GM19193 (cell line): Measurements from ENCODE around the gene PTPRT.

Experiments used
- POLR2A ChIP-seq: IDR thresholded peaks from 4 replicates; pipeline ENCODE4 v1.6.1; 2011; ENCODE audit not compliant: insufficient read depth, insufficient read length; ENCODE audit errors: extremely low read depth

Gene PTPRT

DNA sequence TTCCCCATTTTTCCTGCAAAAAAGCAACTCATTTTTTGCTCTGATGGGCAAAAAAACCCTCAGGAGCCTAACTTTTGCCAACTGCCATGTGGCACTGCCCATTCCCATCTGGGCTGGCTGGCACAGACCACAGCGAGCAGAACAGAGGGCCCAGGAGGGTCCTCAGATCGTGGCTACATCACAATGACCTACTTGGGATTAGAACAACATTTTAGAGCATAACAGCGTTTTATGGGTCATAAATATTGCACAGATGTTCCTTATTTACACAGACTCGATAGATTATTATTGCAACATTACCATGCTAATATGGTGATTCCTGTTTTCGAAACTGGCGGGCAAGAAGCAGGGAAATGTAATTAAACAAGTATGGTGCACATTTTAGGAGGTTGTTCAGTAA is 28.0 kb downstream of the PTPRT start:
- TF ChIP-seq POLR2A, result no peak

DNA sequence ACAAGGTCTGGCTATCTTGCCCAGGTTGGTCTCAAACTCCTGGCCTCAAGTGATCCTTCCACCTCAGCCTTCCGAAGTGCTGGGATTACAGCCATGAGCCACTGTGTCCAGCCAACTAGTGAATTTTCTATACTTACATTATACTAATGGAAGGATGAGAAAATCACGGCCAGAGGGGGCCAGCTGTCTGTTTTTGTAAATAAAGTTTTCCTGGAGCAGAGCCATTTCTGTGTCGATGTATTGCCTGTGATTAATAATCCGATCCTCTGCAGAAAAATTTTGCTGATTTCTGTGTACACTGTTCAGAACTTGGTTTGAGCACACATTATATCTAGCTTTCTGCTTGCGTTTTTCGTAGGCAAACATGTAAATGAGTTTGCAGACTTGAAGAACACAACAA is 28.8 kb downstream of the PTPRT start:
- TF ChIP-seq POLR2A, result no peak

- no peak for TF ChIP-seq POLR2A
These were observed 29.7 kb downstream of the PTPRT start for GRCh38 chr20:43159994-43160393.

GRCh38 chr20:43155366-43156100 is 34.2 kb downstream of the PTPRT start:
- TF ChIP-seq POLR2A, result no peak

GRCh38 chr20:43151901-43152300 is 37.8 kb downstream of the PTPRT start:
- no peak for TF ChIP-seq POLR2A

GRCh38 chr20:43151256-43151655 is 38.5 kb downstream of the PTPRT start:
- TF ChIP-seq POLR2A, result no peak

DNA sequence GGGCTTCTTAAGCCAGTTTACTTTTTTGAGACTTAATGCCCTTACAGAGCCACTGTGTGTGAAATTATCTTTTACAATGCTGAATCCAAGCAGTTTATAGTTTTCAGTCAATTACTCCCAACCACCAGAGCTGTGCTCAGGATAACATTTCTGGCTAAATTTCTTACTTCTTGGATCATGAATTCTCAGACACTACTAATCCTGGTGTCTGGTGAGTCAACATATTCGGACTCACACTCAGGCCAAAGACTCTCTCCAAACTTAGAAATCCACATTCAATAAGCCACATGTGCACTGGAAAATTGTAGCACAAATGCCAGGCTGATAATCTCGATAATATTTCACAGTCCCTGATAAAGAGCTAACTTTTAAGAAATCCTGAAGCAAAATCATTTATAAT is 49.0 kb downstream of the PTPRT start:
- TF ChIP-seq POLR2A, result no peak

GRCh38 chr20:43138061-43138770 is 51.5 kb downstream of the PTPRT start:
- TF ChIP-seq POLR2A, result no peak

GRCh38 chr20:43137160-43137559 is 52.5 kb downstream of the PTPRT start:
- no peak for TF ChIP-seq POLR2A

DNA sequence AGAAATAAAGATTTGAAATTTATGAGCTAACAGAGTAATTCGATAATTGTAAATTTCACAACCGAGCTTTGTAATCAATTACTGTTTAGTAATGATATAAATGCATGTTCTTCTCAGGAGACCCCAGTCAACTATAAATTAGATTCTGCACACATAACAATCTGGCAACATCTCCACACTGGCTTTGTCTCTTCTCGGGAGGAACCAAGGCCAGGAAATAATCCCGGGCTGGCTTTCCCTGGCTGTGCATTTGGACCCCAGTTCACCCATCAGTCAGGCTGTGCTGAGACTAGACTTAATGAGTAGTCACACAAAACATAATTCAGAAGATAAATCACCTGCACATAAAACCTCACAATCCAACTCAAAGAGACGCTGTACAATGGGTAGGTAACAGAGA is 65.5 kb downstream of the PTPRT start:
- TF ChIP-seq POLR2A, result no peak

DNA sequence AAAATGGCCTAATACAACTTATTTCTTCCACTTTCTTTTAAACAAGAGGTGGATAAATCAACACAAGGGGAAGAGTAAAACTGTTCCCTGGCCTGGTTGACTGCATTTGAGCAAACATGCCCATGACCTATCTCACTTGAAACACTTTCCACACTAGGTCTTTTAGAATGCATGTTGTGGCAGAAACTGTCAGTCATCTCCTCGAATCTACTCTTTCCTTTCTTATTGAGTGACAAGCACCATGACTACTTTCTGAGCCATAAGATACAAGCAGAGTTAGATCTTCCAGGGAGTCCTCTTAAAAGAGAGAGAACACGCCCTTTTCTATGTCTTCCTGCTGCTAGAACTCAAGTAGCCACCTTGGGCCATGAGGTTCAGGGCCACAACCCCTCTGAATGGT is 66.5 kb downstream of the PTPRT start:
- TF ChIP-seq POLR2A, result no peak

DNA sequence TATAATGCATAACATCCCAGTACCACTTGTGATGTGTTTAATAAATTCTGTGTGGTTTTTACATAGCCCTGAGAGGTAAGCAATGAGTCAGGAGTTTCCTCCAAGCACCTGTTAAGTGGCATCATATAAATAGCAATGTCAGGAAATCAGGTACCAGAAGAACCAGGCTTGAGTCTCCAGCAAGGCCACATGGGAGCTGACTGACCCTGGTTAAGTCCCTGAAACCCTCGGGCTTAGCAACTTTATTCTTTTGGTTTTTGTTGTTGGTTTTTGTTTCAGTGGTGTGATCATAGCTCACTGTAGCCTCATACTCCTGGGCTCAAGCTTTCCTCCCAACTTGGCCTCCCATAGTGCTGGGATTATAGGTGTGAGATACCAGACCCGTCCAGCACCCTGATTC is 70.0 kb downstream of the PTPRT start:
- no peak for TF ChIP-seq POLR2A

GRCh38 chr20:43102394-43102793 is 87.3 kb downstream of the PTPRT start:
- no peak for TF ChIP-seq POLR2A

DNA sequence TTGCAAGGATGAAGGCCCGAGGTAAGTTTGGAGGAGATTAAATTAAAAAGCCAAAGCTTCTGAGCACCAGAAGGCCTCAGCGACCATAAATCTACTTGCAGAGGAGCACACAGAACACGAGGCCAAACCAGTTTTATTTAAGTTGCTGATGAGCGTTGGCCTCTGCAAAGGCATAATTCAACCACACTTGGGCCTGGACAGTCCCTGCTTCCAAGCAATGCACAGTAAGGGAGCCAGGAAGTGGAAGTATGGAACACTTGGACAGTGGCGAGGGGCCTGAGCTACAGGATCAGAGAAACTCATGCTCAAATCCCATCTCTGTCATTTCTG is 92.8 kb downstream of the PTPRT start:
- no peak for TF ChIP-seq POLR2A

DNA sequence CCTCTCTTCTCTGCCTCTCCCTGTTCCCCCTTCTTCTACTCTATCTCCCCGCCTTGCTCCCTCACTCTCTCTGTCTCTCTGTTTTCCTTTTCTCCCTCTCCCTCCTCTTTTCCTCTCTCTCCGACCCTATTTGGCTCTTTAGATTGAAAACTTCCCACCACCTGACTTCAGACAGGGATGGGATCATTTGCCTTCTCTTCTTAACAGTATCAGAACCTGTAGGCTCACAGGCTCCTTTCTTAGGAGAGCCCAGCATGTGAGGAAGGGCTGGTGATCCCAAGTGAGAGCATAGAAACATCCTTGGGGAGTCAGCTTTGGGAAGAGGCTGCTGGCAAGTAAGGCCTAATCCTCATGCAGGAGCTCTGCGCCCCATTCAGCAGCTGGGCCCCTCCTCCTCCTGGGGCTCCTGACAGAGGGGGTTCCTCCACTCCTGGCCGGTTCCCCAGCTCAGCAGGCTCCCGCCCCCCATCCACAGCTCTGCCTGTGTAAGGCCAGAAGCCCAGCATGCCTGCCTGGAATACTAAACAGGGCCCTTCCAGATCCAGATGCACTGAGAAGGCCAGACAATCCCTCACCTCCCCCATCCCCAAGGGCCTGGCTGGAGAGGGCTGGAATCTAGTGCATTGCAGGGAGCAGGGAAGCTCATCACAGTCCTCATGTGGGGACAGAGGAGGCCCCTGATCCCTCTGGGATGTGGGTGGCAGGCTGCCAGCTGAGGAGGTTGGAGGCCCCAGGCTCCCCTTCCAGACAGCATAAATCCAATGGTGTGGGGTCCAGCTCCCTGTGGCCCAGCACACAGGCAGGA is 93.4 kb downstream of the PTPRT start:
- no peak for TF ChIP-seq POLR2A

DNA sequence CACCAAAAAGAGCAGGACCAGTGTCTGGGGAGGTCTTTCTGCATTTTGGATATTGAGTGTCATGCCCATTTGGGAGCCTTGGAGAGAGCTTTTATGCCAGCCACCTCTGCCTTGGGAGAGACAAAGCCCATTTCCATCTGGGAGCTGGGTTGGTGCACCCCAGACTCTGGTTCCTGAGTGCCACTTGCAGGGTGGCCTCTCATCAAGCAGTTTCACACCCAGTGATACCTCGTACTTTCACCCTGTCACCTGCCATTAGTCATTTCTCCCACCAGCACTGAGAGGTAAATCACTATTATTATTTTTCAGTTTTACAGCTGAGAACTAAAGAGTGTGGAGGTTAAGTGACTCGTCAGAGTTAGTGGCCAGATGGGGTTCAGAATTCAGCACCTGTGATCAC is 94.7 kb downstream of the PTPRT start:
- no peak for TF ChIP-seq POLR2A
